Liver (tissue), 9 donors: ENCODE measurements around the gene HSPA1B. TPM values are rescaled to one million over a fixed set of nuclear protein-coding genes. Genes with fewer than 3 reads are reported as not detected.
"Not testable (repeated sequence)": the region's sequence is repeated elsewhere in the genome, so short reads cannot be mapped to it uniquely, and the experiment has no call there.

ENCODE experiments used
- DNase-seq: peaks from one replicate; pipeline ENCODE4 v3.0.0-alpha.2; 2017; ENCODE audit warnings: low spot score
- H3K27ac ChIP-seq, 2 donors: one replicate each; pipeline ENCODE4 v1.7.0; 2013; ENCODE audit warnings: inconsistent platforms in 2 of 2, low read length in 2 of 2, control low read depth in 1 of 2, low read depth in 1 of 2, mild to moderate bottlenecking in 1 of 2
- H3K27me3 ChIP-seq, 4 donors: one replicate each; pipeline versions ENCODE4 v1.6.1 to v1.7.0; 2013; ENCODE audit warnings: low read length in 3 of 4, inconsistent platforms in 1 of 4, mild to moderate bottlenecking in 1 of 4, moderate library complexity in 1 of 4; ENCODE audit not compliant: control insufficient read depth in 4 of 4, insufficient read depth in 4 of 4
- H3K36me3 ChIP-seq, 4 donors: one replicate each; pipeline versions ENCODE4 v1.6.1 to v1.7.0; 2013; ENCODE audit warnings: low read length in 3 of 4, mild to moderate bottlenecking in 3 of 4, low read depth in 1 of 4, moderate library complexity in 1 of 4; ENCODE audit not compliant: control insufficient read depth in 4 of 4, insufficient read depth in 3 of 4
- H3K4me1 ChIP-seq, 4 donors: one replicate each; pipeline versions ENCODE4 v1.6.1 to v1.7.0; 2013; ENCODE audit warnings: low read length in 3 of 4, mild to moderate bottlenecking in 3 of 4, moderate library complexity in 1 of 4; ENCODE audit not compliant: control insufficient read depth in 4 of 4, insufficient read depth in 4 of 4
- H3K4me3 ChIP-seq, 3 donors: one replicate each; pipeline versions ENCODE4 v1.6.1 to v1.7.0; 2013; ENCODE audit warnings: low read length in 3 of 3, control low read depth in 1 of 3, low read depth in 1 of 3, mild to moderate bottlenecking in 1 of 3
- H3K9ac ChIP-seq, 2 donors: one replicate each; pipeline ENCODE4 v1.7.0; 2013; ENCODE audit warnings: low read length in 2 of 2, mild to moderate bottlenecking in 2 of 2, moderate library complexity in 2 of 2, control low read depth in 1 of 2, low read depth in 1 of 2
- H3K9me3 ChIP-seq, 4 donors: one replicate each; pipeline versions ENCODE4 v1.6.1 to v1.7.0; 2013; ENCODE audit warnings: low read length in 3 of 4; ENCODE audit not compliant: control insufficient read depth in 4 of 4
- CTCF ChIP-seq: fragments of 150-350 bp; IDR thresholded peaks from 2 replicates; pipeline ENCODE4 v1.5.1; 2017; ENCODE audit warnings: improper control_type of control experiment, low read depth, low read length; ENCODE audit not compliant: missing input control
- EGR1 ChIP-seq, 2 donors: IDR thresholded peaks; 2 replicates each; pipeline ENCODE4 v1.6.1; 2016 to 2018; ENCODE audit warnings: antibody characterized with exemption in 2 of 2, low read depth in 2 of 2
- FOXA1 ChIP-seq: IDR thresholded peaks from 2 replicates; pipeline ENCODE4 v1.6.1; 2016; ENCODE audit warnings: antibody characterized with exemption
- FOXA2 ChIP-seq: IDR thresholded peaks from 2 replicates; pipeline ENCODE4 v1.6.1; 2016; ENCODE audit warnings: antibody characterized with exemption
- GABPA ChIP-seq, 2 donors: IDR thresholded peaks in 1 of 2; conservative IDR thresholded peaks in 1 of 2; 2 replicates each; pipeline ENCODE4 v1.6.1; 2016; ENCODE audit warnings: antibody characterized with exemption in 2 of 2, mild to moderate bottlenecking in 1 of 2, moderate library complexity in 1 of 2
- HNF4A ChIP-seq, 2 donors: conservative IDR thresholded peaks; 2 replicates each; pipeline ENCODE4 v1.6.1; 2016; ENCODE audit warnings: antibody characterized with exemption in 2 of 2, mild to moderate bottlenecking in 2 of 2
- HNF4G ChIP-seq: IDR thresholded peaks from 2 replicates; pipeline ENCODE4 v1.6.1; 2016; ENCODE audit warnings: antibody characterized with exemption
- JUND ChIP-seq, 2 donors: IDR thresholded peaks; 2 replicates each; pipeline ENCODE4 v1.6.1; 2016; ENCODE audit warnings: antibody characterized with exemption in 2 of 2
- NR2F2 ChIP-seq: IDR thresholded peaks from 2 replicates; pipeline ENCODE4 v1.6.1; 2016; ENCODE audit warnings: antibody characterized with exemption
- RAD21 ChIP-seq, 2 donors: IDR thresholded peaks; 2 replicates each; pipeline ENCODE4 v1.6.1; 2016; ENCODE audit warnings: antibody characterized with exemption in 2 of 2, mild to moderate bottlenecking in 2 of 2
- REST ChIP-seq: IDR thresholded peaks from 2 replicates; pipeline ENCODE4 v1.6.1; 2016; ENCODE audit warnings: antibody characterized with exemption, mild to moderate bottlenecking
- RXRA ChIP-seq, 2 donors: IDR thresholded peaks; 2 replicates each; pipeline ENCODE4 v1.6.1; 2017 to 2018; ENCODE audit warnings: antibody characterized with exemption in 2 of 2, mild to moderate bottlenecking in 1 of 2
- SP1 ChIP-seq: IDR thresholded peaks from 2 replicates; pipeline ENCODE4 v1.6.1; 2018; ENCODE audit warnings: antibody characterized with exemption, mild to moderate bottlenecking
- TAF1 ChIP-seq: conservative IDR thresholded peaks from 2 replicates; pipeline ENCODE4 v1.6.1; 2016; ENCODE audit warnings: antibody characterized with exemption, mild to moderate bottlenecking
- YY1 ChIP-seq: IDR thresholded peaks from 2 replicates; pipeline ENCODE4 v1.6.1; 2016; ENCODE audit warnings: antibody characterized with exemption, mild to moderate bottlenecking
- ZBTB33 ChIP-seq: IDR thresholded peaks from 2 replicates; pipeline ENCODE4 v1.6.1; 2016; ENCODE audit warnings: antibody characterized with exemption
- WGBS: extraction: QIAGEN DNeasy Blood & Tissue Kit; methylation state at CpG from one replicate; pipeline ENCODE4 v1.1.7; 2013; 5-methylcytosine and 5-hydroxymethylcytosine counted together
- polyA plus RNA-seq, 2 donors: library from polyadenylated mRNA; stranded (reverse) in 1 of 2; unstranded in 1 of 2; fragments of 200-250 nt in 1 of 2; fragments of >200 nt in 1 of 2; fragmentation: Nextera tagmentation in 1 of 2; extraction: Ambion mirVana in 1 of 2; gene quantifications; one replicate each; pipeline versions ENCODE4 v1.2.1 to v1.2.3, GENCODE V29; 2013 to 2015
- total RNA-seq, 2 donors: library from RNA; depleted of rRNA; stranded (reverse); fragments of >200 nt; gene quantifications; one replicate each; pipeline ENCODE4 v1.2.3, GENCODE V29; 2014
- TF ChIP-seq, protein P1 (sequence below): IDR thresholded peaks from 2 replicates; pipeline ENCODE4 v1.6.1; 2016; ENCODE audit warnings: antibody characterized with exemption
- donor health status: healthy.
- donor health status: healthy.
- donor health status: healthy.
- donor health status: healthy.
- donor health status: healthy.

HSPA1B gene
- total and polyA plus RNA-seq, 4 donors, result 9.5 to 165 (median 43.9) TPM

- Histone ChIP-seq H3K27me3 (no peaks in the 10 kb centered on the region), H3K4me1 (peaks cover 10 to 21% (median 17%) of the 10 kb centered on the region in 4 donors), H3K36me3 (peaks cover 2 to 11% (median 3%) of the 10 kb centered on the region in 4 donors), H3K9me3 (no peaks in the 10 kb centered on the region), H3K27ac (no peak overlapping the region), H3K4me3 (no peak overlapping the region), H3K9ac (no peak overlapping the region)
- WGBS, result 89% methylated on average over 8 of the region's 8 CpGs
- DNase-seq, result no peak
- no peak for TF ChIP-seq EGR1 (IDR thresholded peaks at IDR 0.05; ENCODE audit: low read depth in 2 of 2)
- no peak for TF ChIP-seq CTCF
- no peak for TF ChIP-seq RAD21 (IDR thresholded peaks at IDR 0.05)
- TF ChIP-seq JUND (IDR thresholded peaks at IDR 0.05), result no peak
- no peak for TF ChIP-seq HNF4A (conservative IDR thresholded peaks at IDR 0.05)
- TF ChIP-seq, protein P1, sequence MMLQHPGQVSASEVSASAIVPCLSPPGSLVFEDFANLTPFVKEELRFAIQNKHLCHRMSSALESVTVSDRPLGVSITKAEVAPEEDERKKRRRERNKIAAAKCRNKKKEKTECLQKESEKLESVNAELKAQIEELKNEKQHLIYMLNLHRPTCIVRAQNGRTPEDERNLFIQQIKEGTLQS, result no peak
- no peak for TF ChIP-seq FOXA1
- no peak for TF ChIP-seq YY1
- TF ChIP-seq ZBTB33, result no peak
- no peak for TF ChIP-seq RXRA (IDR thresholded peaks at IDR 0.05)
- no peak for TF ChIP-seq HNF4G
Measured at GRCh38 chr6:31864818-31865204, 37.3 kb downstream of the HSPA1B start.

- no peak overlapping the region for H3K4me3 ChIP-seq
- H3K27me3 ChIP-seq, result no peaks in the 10 kb centered on the region
- H3K4me1 ChIP-seq, result peaks cover 10 to 21% (median 17%) of the 10 kb centered on the region in 4 donors
- TF ChIP-seq EGR1 (IDR thresholded peaks at IDR 0.05; ENCODE audit: low read depth in 2 of 2) (no peak), RXRA (IDR thresholded peaks at IDR 0.05) (peak; percentile 31 to 40), NR2F2 (no peak), HNF4A (conservative IDR thresholded peaks at IDR 0.05) (peak; percentile 10 to 29), FOXA1 (no peak), TAF1 (no peak), RAD21 (IDR thresholded peaks at IDR 0.05) (no peak), YY1 (no peak), GABPA (IDR thresholded peaks at IDR 0.05 in 1 of 2, conservative IDR thresholded peaks at IDR 0.05 in 1 of 2) (no peak), REST (no peak), FOXA2 (no peak), SP1 (peak; percentile 17), ZBTB33 (no peak), JUND (IDR thresholded peaks at IDR 0.05) (no peak)
- TF ChIP-seq, protein P1, result no peak
- H3K27ac ChIP-seq, result no peak overlapping the region
- peaks cover 0 to 4% (median 0%) of the 10 kb centered on the region in 4 donors for H3K36me3 ChIP-seq
- H3K9ac ChIP-seq, result no peak overlapping the region
- DNase-seq, result no peak
- H3K9me3 ChIP-seq, result no peaks in the 10 kb centered on the region
- 75% methylated on average over 21 of the region's 21 CpGs for WGBS
Measured at GRCh38 chr6:31865205-31866118, 37.9 kb downstream of the HSPA1B start.

DNA sequence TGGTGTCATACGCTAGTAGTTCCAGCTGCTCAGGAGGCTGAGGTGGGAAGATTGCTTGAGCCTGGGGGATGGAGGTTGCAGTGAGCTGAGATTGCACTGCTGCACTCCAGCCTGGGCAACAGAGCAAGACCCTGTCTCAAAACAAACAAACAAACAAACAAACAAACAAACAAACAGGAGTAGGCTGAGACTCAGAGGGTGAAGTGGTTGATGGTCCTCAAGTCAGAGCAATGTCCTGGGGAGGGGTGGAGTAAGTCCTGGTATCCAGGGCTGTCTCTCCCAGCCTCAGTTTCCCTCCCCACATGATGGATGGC, 41.1 kb downstream of the HSPA1B start:
- not testable (repeated sequence) for H3K4me1 ChIP-seq, H3K27me3 ChIP-seq, H3K9ac ChIP-seq, H3K36me3 ChIP-seq, H3K9me3 ChIP-seq, DNase-seq, H3K27ac ChIP-seq, H3K4me3 ChIP-seq
- WGBS, result 97% methylated on average over 1 of the region's 1 CpG
